T-helper 9 cell (primary cell): ENCODE data around the gene ENTPD8.
"Not testable (repeated sequence)": the region's sequence is repeated elsewhere in the genome, so short reads cannot be mapped to it uniquely, and the experiment has no call there.

Experiments used
- DNase-seq: peaks from one replicate; pipeline ENCODE4 v3.0.0-alpha.2; 2020

Gene ENTPD8

GRCh38 chr9:137475666-137476065 lies 34.5 kb upstream of the ENTPD8 start:
- no peak for DNase-seq

- DNase-seq, result no peak
Observed at GRCh38 chr9:137474271-137474670, 33.1 kb upstream of the ENTPD8 start.

- DNase-seq, result no peak
Observed at GRCh38 chr9:137470785-137471184, 29.6 kb upstream of the ENTPD8 start.

- DNase-seq, result no peak
Observed at GRCh38 chr9:137467896-137468295, 26.7 kb upstream of the ENTPD8 start.

- no peak for DNase-seq
Observed at GRCh38 chr9:137467161-137467581, 26.0 kb upstream of the ENTPD8 start.

- DNase-seq, result not testable (repeated sequence)
Observed at GRCh38 chr9:137466389-137467085, 25.4 kb upstream of the ENTPD8 start.

GRCh38 chr9:137465720-137466388 lies 24.7 kb upstream of the ENTPD8 start:
- DNase-seq, result no peak

GRCh38 chr9:137465000-137465719 lies 24.0 kb upstream of the ENTPD8 start:
- no peak for DNase-seq

- no peak for DNase-seq
Observed at GRCh38 chr9:137464291-137464999, 23.3 kb upstream of the ENTPD8 start.

GRCh38 chr9:137463931-137464290 lies 22.8 kb upstream of the ENTPD8 start:
- DNase-seq, result no peak

- no peak for DNase-seq
Observed at GRCh38 chr9:137462986-137463930, 22.1 kb upstream of the ENTPD8 start.

- no peak for DNase-seq
Observed at GRCh38 chr9:137462396-137462985, 21.3 kb upstream of the ENTPD8 start.

- peak; percentile 57 for DNase-seq
Observed at GRCh38 chr9:137461663-137462395, 20.7 kb upstream of the ENTPD8 start.

- DNase-seq, result no peak
Observed at GRCh38 chr9:137461316-137461662, 20.1 kb upstream of the ENTPD8 start.

- DNase-seq, result no peak
Observed at GRCh38 chr9:137460363-137461315, 19.5 kb upstream of the ENTPD8 start.

GRCh38 chr9:137459601-137460362 lies 18.6 kb upstream of the ENTPD8 start:
- no peak for DNase-seq

- peak; percentile 96 for DNase-seq
Observed at GRCh38 chr9:137459152-137459600, 18.0 kb upstream of the ENTPD8 start, which contains the start of gene NSMF. Gene NSMF (minus strand): TSS chr9:137459334. CDS start chr9:137459102, 232 bp downstream.
